ENCODE results near the gene AGMO.

- no peak for TF ChIP-seq CTCF (conservative IDR thresholded peaks at IDR 0.05)
- TF ChIP-seq ZFX (IDR thresholded peaks at IDR 0.05), result no peak
These were observed 24.5 kb upstream of the AGMO start for GRCh38 chr7:15586266-15586665.
